Caco-2 (cell line): Measurements from ENCODE around the gene ARHGAP44. TPM values are rescaled to one million over a fixed set of nuclear protein-coding genes. Genes with fewer than 3 reads are reported as not detected.
A peak's percentile ranks its signal among the peaks of the same experiment; 100 is the strongest.

ENCODE experiments used
- BruUV-seq: library from RNA; stranded (reverse); fragments of 400-500 nt; replicated peaks from 2 replicates; lab custom pipeline; 2021; lab: Mats Ljungman, UMichigan
- CTCF ChIA-PET: fragments of 300-600 bp; sonication (Branson Sonifier 250); formaldehyde crosslinking; loops from one replicate; lab custom pipeline; 2022; ENCODE audit warnings: antibody characterized with exemption; lab: Charles Lee
- POLR2A ChIA-PET: fragments of 300-600 bp; sonication (Branson Sonifier 250); formaldehyde crosslinking; loops from one replicate; lab custom pipeline; 2022; ENCODE audit warnings: antibody characterized with exemption; lab: Charles Lee
- DNase-seq, 2 experiments: peaks; one replicate each; pipeline versions ENCODE4 v3.0.0 to v3.0.0-alpha.2; 2020 to 2022
- H3K27me3 ChIP-seq: replicated peaks from 2 replicates; pipeline ENCODE4 v1.6.0; 2011; ENCODE audit warnings: low read length; ENCODE audit not compliant: control insufficient read depth, insufficient read depth
- H3K36me3 ChIP-seq: 2 replicates; pipeline ENCODE4 v1.5.1; 2011; ENCODE audit warnings: low read length; ENCODE audit not compliant: control insufficient read depth, insufficient read depth
- H3K4me1 ChIP-seq: fragments of 250-450 bp; sonication (Bioruptor Pico); 2 replicates; pipeline ENCODE4 v1.5.1; 2020; ENCODE audit warnings: mild to moderate bottlenecking
- H3K4me3 ChIP-seq: 2 replicates; pipeline ENCODE4 v1.5.1; 2011; ENCODE audit warnings: low read depth, mild to moderate bottlenecking, control low read depth, low read length
- H3K9me3 ChIP-seq: fragments of 250-450 bp; sonication (Bioruptor Pico); 2 replicates; pipeline ENCODE4 v1.5.1; 2020; ENCODE audit warnings: mild to moderate bottlenecking, moderate library complexity
- H3K27ac Mint-ChIP-seq: one replicate; pipeline ENCODE4 v1.8.0; 2022; ENCODE audit warnings: mixed read lengths; ENCODE audit not compliant: unreplicated experiment
- H3K27me3 Mint-ChIP-seq: one replicate; pipeline ENCODE4 v1.8.0; 2022; ENCODE audit warnings: mixed read lengths; ENCODE audit not compliant: insufficient read depth, unreplicated experiment
- H3K36me3 Mint-ChIP-seq: one replicate; pipeline ENCODE4 v1.8.0; 2022; ENCODE audit warnings: mild to moderate bottlenecking, mixed read lengths; ENCODE audit not compliant: insufficient read depth, unreplicated experiment
- H3K4me1 Mint-ChIP-seq: one replicate; pipeline ENCODE4 v1.8.0; 2022; ENCODE audit warnings: low read depth, mixed read lengths; ENCODE audit not compliant: unreplicated experiment
- H3K4me3 Mint-ChIP-seq: one replicate; pipeline ENCODE4 v1.8.0; 2022; ENCODE audit warnings: mild to moderate bottlenecking, moderate library complexity, mixed read lengths; ENCODE audit not compliant: unreplicated experiment
- H3K9me3 Mint-ChIP-seq: one replicate; pipeline ENCODE4 v1.8.0; 2022; ENCODE audit warnings: mixed read lengths; ENCODE audit not compliant: unreplicated experiment
- intact Hi-C: fragments of 100-400 bp; cut with micrococcal nuclease; formaldehyde crosslinking; loops from one replicate; pipeline ENCODE4 v1.10.0; 2022; ENCODE audit not compliant: unreplicated experiment
- total RNA-seq: library from RNA; stranded (reverse); gene quantifications from 2 replicates; pipeline ENCODE4 v1.2.3, GENCODE V29; 2022
- TF ChIP-seq, protein P1 (sequence below), 2 experiments: fragments of 200-600 bp in 1 of 2; IDR thresholded peaks; 1 replicate in 1 of 2; 2 replicates in 1 of 2; pipeline versions ENCODE4 v1.5.1 to v1.8.0; 2011 to 2022; ENCODE audit warnings: antibody characterized with exemption in 1 of 2, control low read depth in 1 of 2, inconsistent platforms in 1 of 2, low read depth in 1 of 2, low read length in 1 of 2, mild to moderate bottlenecking in 1 of 2, moderate library complexity in 1 of 2; ENCODE audit not compliant: insufficient read depth in 1 of 2, severe bottlenecking in 1 of 2, unreplicated experiment in 1 of 2

The ARHGAP44 gene
- total RNA-seq, 1 experiment from 2014 or later = 4.5 TPM

DNA sequence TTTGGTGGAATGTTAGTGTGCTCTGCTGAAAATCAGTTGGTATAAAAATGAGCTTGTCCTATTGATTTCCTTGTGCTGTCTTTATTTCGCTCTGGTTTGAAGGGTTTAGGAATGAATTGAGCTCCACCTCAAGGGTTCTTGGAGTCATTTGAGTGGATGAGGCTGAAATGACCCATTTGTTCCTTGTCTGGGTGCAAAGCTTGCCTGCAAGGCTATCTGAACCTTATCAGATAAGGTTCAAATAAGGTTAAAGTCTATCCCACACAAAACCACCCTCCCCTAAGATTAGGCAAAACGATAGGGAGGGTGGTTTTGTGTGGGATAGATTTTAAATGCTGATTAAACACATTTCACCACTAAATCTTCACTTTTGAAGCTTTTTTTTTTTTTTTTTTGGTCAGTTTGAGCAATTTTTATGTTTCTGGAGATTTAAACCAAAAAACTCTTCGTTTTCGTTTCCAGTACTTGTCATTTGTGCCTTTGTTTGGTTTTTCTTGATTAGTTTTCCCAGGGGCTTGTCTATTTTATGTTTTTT is 62.7 kb downstream of the ARHGAP44 start:
- Histone ChIP-seq H3K4me3 (no peak overlapping the region), H3K36me3 (no peaks in the 10 kb centered on the region), H3K9me3 (no peaks in the 10 kb centered on the region), H3K4me1 (no peaks in the 10 kb centered on the region), H3K27me3 (no peaks in the 10 kb centered on the region)
- Mint-ChIP-seq H3K27ac (no peak overlapping the region), H3K9me3 (no peaks in the 10 kb centered on the region), H3K36me3 (no peaks in the 10 kb centered on the region), H3K27me3 (no peaks in the 10 kb centered on the region), H3K4me1 (no peaks in the 10 kb centered on the region), H3K4me3 (no peak overlapping the region)
- no TSS peak for BruUV-seq
- TF ChIP-seq, protein P1, sequence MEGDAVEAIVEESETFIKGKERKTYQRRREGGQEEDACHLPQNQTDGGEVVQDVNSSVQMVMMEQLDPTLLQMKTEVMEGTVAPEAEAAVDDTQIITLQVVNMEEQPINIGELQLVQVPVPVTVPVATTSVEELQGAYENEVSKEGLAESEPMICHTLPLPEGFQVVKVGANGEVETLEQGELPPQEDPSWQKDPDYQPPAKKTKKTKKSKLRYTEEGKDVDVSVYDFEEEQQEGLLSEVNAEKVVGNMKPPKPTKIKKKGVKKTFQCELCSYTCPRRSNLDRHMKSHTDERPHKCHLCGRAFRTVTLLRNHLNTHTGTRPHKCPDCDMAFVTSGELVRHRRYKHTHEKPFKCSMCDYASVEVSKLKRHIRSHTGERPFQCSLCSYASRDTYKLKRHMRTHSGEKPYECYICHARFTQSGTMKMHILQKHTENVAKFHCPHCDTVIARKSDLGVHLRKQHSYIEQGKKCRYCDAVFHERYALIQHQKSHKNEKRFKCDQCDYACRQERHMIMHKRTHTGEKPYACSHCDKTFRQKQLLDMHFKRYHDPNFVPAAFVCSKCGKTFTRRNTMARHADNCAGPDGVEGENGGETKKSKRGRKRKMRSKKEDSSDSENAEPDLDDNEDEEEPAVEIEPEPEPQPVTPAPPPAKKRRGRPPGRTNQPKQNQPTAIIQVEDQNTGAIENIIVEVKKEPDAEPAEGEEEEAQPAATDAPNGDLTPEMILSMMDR (IDR thresholded peaks at IDR 0.05; ENCODE audit: insufficient read depth in 1 of 2, low read depth in 1 of 2, low read length in 1 of 2, severe bottlenecking in 1 of 2, unreplicated experiment in 1 of 2) = no peak
- ChIA-PET CTCF (no interaction called here), POLR2A (no interaction called here)
- intact Hi-C loops = no loop called here
- peak in 1 of 2 experiments; percentile 3 for DNase-seq

DNA sequence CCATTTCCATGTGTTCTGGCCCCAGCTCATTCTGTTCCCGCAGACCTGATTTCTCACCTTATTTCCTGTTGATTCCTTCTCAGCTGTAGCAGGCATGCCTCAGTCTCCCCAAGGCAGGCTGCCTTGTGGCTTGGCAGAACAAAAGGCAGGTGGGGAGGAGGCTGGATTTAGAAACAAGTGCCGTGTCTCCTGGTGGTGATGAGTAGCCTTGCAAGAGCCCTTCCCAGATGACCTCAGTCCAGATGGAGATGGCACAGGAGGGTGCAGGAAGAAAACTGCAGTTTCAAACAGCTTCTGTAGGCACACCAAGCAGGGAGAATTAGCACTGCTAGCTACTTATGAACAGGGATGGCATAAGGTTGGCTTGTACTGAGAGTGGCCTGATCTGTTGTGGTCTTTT is 64.6 kb downstream of the ARHGAP44 start:
- Histone ChIP-seq H3K36me3 (no peaks in the 10 kb centered on the region), H3K4me3 (no peak overlapping the region), H3K27me3 (no peaks in the 10 kb centered on the region), H3K4me1 (no peaks in the 10 kb centered on the region), H3K9me3 (no peaks in the 10 kb centered on the region)
- no peaks in the 10 kb centered on the region for H3K36me3 Mint-ChIP-seq
- no peak overlapping the region for H3K4me3 Mint-ChIP-seq
- H3K27me3 Mint-ChIP-seq = no peaks in the 10 kb centered on the region
- no peaks in the 10 kb centered on the region for H3K4me1 Mint-ChIP-seq
- intact Hi-C loops = no loop called here
- ChIA-PET CTCF (no interaction called here), POLR2A (no interaction called here)
- BruUV-seq = no TSS peak
- TF ChIP-seq, protein P1 (IDR thresholded peaks at IDR 0.05; ENCODE audit: insufficient read depth in 1 of 2, low read depth in 1 of 2, low read length in 1 of 2, severe bottlenecking in 1 of 2, unreplicated experiment in 1 of 2) = no peak
- no peak for DNase-seq
- H3K27ac Mint-ChIP-seq = no peak overlapping the region
- H3K9me3 Mint-ChIP-seq = no peaks in the 10 kb centered on the region

DNA sequence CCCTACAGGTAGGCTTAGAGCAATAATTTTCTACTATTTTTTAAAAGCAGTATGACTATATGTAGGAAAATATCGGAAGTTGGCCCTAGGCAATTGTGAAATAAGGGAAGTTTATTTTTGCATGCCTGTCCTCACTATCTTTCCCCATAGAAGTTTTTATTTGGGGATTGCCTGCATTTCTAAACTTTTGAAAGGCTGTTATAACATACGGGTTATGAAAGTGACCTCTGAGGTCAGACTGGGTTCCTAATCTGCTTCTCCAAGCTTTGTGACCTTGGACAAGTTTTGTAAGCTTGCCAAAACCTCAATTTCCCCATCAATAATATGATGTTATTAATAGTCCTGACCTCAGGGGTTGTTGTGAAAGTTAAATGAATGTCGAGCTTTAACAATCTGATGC is 67.1 kb downstream of the ARHGAP44 start:
- Mint-ChIP-seq H3K27ac (no peak overlapping the region), H3K9me3 (no peaks in the 10 kb centered on the region), H3K27me3 (no peaks in the 10 kb centered on the region), H3K36me3 (no peaks in the 10 kb centered on the region), H3K4me1 (no peaks in the 10 kb centered on the region), H3K4me3 (no peak overlapping the region)
- no peaks in the 10 kb centered on the region for H3K9me3 ChIP-seq
- H3K4me1 ChIP-seq = no peaks in the 10 kb centered on the region
- no peak overlapping the region for H3K4me3 ChIP-seq
- H3K27me3 ChIP-seq = no peaks in the 10 kb centered on the region
- BruUV-seq = no TSS peak
- H3K36me3 ChIP-seq = no peaks in the 10 kb centered on the region
- CTCF ChIA-PET = interaction anchor here (0.6 kb wide), 1 partner anchor 46 kb away, joined by 3 read pairs; no protein-coding TSS in a partner anchor
- TF ChIP-seq, protein P1 (IDR thresholded peaks at IDR 0.05; ENCODE audit: insufficient read depth in 1 of 2, low read depth in 1 of 2, low read length in 1 of 2, severe bottlenecking in 1 of 2, unreplicated experiment in 1 of 2) = no peak
- POLR2A ChIA-PET = no interaction called here
- intact Hi-C loops = no loop called here
- DNase-seq = no peak
